Gastrocnemius medialis (tissue), 4 donors: ENCODE measurements around the gene TXLNB. TPM values are rescaled to one million over a fixed set of nuclear protein-coding genes. Genes with fewer than 3 reads are reported as not detected.

ENCODE experiments used
- ATAC-seq, 2 donors: fragments of 150-250 bp; one replicate each; pipeline ENCODE4 v1.9.1; 2016
- DNase-seq, 2 donors: peaks; one replicate each; pipeline ENCODE4 v3.0.0-alpha.2; 2019
- H3K27ac ChIP-seq, 4 donors: fragments of 200-600 bp; sonication (generic); 1 replicate in 1 of 4; 2 replicates in 3 of 4; pipeline ENCODE4 v1.5.1; 2016 to 2018; ENCODE audit warnings: mild to moderate bottlenecking in 2 of 4, moderate library complexity in 1 of 4
- H3K27me3 ChIP-seq, 3 donors: fragments of 200-600 bp; sonication (generic) in 2 of 3; 1 replicate in 1 of 3; 2 replicates in 2 of 3; pipeline versions ENCODE4 v1.5.1 to v1.6.0; 2016 to 2019; ENCODE audit warnings: mild to moderate bottlenecking in 1 of 3, moderate library complexity in 1 of 3
- H3K36me3 ChIP-seq, 2 donors: fragments of 200-600 bp; sonication (generic) in 1 of 2; one replicate each; pipeline ENCODE4 v1.5.1; 2017 to 2018
- H3K4me1 ChIP-seq, 2 donors: fragments of 200-600 bp; sonication (generic) in 1 of 2; one replicate each; pipeline ENCODE4 v1.5.1; 2016 to 2017; ENCODE audit warnings: mild to moderate bottlenecking in 2 of 2
- H3K4me3 ChIP-seq, 4 donors: fragments of 200-600 bp; sonication (generic) in 3 of 4; 1 replicate in 1 of 4; 2 replicates in 3 of 4; pipeline ENCODE4 v1.5.1; 2016 to 2019; ENCODE audit warnings: mild to moderate bottlenecking in 2 of 4
- H3K9me3 ChIP-seq, 3 donors: fragments of 200-600 bp; sonication (generic) in 2 of 3; 1 replicate in 1 of 3; 2 replicates in 2 of 3; pipeline ENCODE4 v1.5.1; 2016 to 2019
- POLR2A ChIP-seq, 2 donors: fragments of 450-650 bp; IDR thresholded peaks; one replicate each; pipeline ENCODE4 v1.6.1; 2017; ENCODE audit warnings: antibody characterized with exemption in 2 of 2, mild to moderate bottlenecking in 2 of 2, moderate library complexity in 2 of 2
- in situ Hi-C, 4 donors: fragments of 200-750 bp; cut with MboI; loops; one replicate each; pipeline versions ENCODE4 v1.15.0 to v1.8.0; 2017; ENCODE audit warnings: low sequenced_read_pairs in 4 of 4
- intact Hi-C: fragments of 100-400 bp; cut with DNase I; formaldehyde crosslinking; loops from one replicate; pipeline ENCODE4 v1.15.1; 2023; ENCODE audit warnings: low total_unique reads
- total RNA-seq, 4 donors: library from RNA; depleted of rRNA; stranded (reverse); fragments of >200 nt; gene quantifications; one replicate each; pipeline versions ENCODE4 v1.1.0 to v1.2.3, GENCODE V29; 2016
- TF ChIP-seq, protein P1 (sequence below), 5 experiments: fragments of 450-650 bp in 3 of 5; fragments of 200-600 bp in 2 of 5; sonication (generic) in 2 of 5; IDR thresholded peaks in 4 of 5; conservative IDR thresholded peaks in 1 of 5; 1 replicate in 4 of 5; 2 replicates in 1 of 5; pipeline ENCODE4 v1.5.1; 2016 to 2019; ENCODE audit warnings: antibody characterized with exemption in 5 of 5, mild to moderate bottlenecking in 3 of 5, moderate library complexity in 3 of 5

Gene TXLNB
- total RNA-seq, 4 donors from 2014 or later = 58.3 to 197 (median 124) TPM

DNA sequence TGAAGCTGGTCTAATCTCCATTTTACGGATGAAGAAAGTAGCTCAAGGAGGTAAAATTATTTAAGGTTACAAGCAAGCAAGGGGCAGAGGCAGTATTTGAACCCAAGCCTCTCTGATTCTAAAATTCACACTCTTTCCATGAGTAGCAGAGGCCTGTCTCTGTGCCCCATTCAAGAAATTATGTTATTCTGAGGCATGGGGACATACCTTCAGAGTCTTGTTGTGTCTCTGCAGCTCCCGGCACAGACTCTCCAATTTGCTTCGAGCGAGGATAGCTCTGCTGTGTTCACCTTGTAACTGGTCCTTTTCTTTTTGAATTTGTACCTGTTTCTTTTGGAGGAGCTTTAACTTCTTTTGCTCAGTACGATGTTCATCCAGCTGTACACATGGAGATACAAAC, 21.5 kb downstream of the TXLNB start:
- Histone ChIP-seq H3K4me1 (peaks cover 29% of the 10 kb centered on the region in 2 donors), H3K27me3 (no peaks in the 10 kb centered on the region), H3K9me3 (no peaks in the 10 kb centered on the region), H3K36me3 (peaks cover 0 to 13% of the 10 kb centered on the region in 2 donors), H3K27ac (peak overlapping the region; percentile 42 to 90 (median 88)), H3K4me3 (no peak overlapping the region)
- DNase-seq = no peak
- intact Hi-C loops (no loop called here), in situ Hi-C loops (loop anchor here in 2 of 4 donors (25.0 kb wide), 1 partner anchor 492 kb away; no protein-coding TSS in a partner anchor)
- TF ChIP-seq, protein P1, sequence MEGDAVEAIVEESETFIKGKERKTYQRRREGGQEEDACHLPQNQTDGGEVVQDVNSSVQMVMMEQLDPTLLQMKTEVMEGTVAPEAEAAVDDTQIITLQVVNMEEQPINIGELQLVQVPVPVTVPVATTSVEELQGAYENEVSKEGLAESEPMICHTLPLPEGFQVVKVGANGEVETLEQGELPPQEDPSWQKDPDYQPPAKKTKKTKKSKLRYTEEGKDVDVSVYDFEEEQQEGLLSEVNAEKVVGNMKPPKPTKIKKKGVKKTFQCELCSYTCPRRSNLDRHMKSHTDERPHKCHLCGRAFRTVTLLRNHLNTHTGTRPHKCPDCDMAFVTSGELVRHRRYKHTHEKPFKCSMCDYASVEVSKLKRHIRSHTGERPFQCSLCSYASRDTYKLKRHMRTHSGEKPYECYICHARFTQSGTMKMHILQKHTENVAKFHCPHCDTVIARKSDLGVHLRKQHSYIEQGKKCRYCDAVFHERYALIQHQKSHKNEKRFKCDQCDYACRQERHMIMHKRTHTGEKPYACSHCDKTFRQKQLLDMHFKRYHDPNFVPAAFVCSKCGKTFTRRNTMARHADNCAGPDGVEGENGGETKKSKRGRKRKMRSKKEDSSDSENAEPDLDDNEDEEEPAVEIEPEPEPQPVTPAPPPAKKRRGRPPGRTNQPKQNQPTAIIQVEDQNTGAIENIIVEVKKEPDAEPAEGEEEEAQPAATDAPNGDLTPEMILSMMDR (IDR thresholded peaks at IDR 0.05 in 4 of 5, conservative IDR thresholded peaks at IDR 0.05 in 1 of 5) = no peak
- no peak for ATAC-seq

DNA sequence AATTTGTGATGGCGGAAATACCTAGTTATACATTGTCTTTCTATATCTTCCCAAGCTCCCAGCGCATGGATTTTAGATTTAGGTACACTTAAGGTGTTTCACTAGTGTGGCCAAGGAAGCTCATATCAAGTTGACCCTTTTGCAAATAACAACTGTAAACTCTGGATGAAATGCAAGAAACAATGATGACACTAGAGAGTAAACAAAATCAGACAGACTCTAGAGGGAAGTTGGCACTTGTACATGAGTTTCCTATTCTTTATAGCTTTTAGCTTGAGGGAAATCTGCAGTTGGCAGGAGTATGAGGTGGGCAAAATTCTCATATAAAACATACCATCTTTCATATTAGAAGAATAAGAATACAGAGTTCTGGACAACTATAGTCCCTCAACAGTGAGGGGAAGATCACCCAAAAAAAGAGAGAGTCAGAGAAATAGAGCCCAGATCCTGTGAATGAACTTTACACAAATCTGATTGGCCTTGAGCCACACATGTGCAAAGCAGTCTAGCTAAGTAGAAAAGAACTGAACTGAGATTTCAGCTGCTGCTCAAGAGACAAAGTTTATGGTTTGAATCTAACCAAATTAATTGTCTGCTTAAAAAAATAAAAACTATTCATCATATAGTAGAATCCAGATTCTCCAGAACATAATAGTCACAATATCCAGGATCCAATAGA, 26.1 kb downstream of the TXLNB start:
- in situ Hi-C loops = loop anchor here in 2 of 4 donors (25.0 kb wide), 1 partner anchor 497 kb away; no protein-coding TSS in a partner anchor
- intact Hi-C loops = no loop called here
- no peaks in the 10 kb centered on the region for H3K27me3 ChIP-seq
- peaks cover 0 to 20% of the 10 kb centered on the region in 2 donors for H3K36me3 ChIP-seq
- H3K4me3 ChIP-seq = no peak overlapping the region
- DNase-seq = no peak
- H3K9me3 ChIP-seq = no peaks in the 10 kb centered on the region
- peaks cover 31 to 34% of the 10 kb centered on the region in 2 donors for H3K4me1 ChIP-seq
- TF ChIP-seq, protein P1 (IDR thresholded peaks at IDR 0.05 in 4 of 5, conservative IDR thresholded peaks at IDR 0.05 in 1 of 5) = no peak
- no peak for TF ChIP-seq POLR2A (IDR thresholded peaks at IDR 0.05)
- peak overlapping the region; percentile 85 to 91 (median 90) for H3K27ac ChIP-seq
- ATAC-seq = no peak

DNA sequence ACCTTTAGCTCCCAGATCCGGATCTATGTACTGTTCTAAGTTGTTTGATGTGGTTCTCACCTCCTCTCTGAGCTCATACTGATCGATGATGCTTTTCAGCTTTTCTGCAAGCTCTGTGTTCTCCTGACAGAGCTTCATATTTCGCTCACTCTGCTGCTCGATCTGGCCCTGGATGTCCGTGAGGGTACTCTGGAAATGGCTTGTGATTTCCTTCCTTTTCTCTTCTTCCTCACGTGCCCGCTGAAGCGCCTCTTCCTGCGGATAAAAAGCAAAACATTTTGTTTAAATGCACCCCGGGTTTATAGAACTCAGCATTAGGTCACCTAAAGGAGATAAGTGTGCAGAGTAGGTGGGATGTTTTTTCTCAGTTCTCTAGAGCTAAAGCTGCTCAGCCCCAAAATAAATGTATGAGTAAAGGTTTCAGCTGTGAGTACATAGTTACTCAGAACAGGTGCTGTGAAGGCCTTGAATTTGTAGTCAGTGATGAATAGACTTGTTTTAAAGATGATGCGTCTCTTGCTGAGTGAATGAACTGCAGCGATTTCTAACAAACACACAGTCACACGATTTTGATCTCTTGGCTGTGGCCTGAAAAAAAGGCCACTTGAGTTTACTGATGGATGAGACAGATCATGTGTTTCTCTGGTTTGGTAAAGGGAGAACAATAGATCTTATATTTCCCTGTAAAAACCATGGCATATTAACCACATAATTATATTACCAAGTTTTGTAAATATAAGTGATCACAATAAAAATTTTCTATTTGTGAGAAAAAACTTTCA, 29.1 kb downstream of the TXLNB start:
- TF ChIP-seq POLR2A (IDR thresholded peaks at IDR 0.05) = peak in 1 of 2 donors; percentile 13
- TF ChIP-seq, protein P1 (IDR thresholded peaks at IDR 0.05 in 4 of 5, conservative IDR thresholded peaks at IDR 0.05 in 1 of 5) = no peak
- ATAC-seq (peak; percentile 97 to 98), DNase-seq (peak; percentile 42 to 45)
- Histone ChIP-seq H3K9me3 (no peaks in the 10 kb centered on the region), H3K36me3 (peaks cover 0 to 29% of the 10 kb centered on the region in 2 donors), H3K27me3 (no peaks in the 10 kb centered on the region), H3K27ac (peak overlapping the region; percentile 85 to 91 (median 90)), H3K4me3 (peak overlapping the region in 2 of 4 donors; percentile 14 to 21), H3K4me1 (peaks cover 27 to 34% of the 10 kb centered on the region in 2 donors)
- intact Hi-C loops = no loop called here
- in situ Hi-C loops = loop anchor here in 2 of 4 donors (25.0 kb wide), 1 partner anchor 500 kb away; no protein-coding TSS in a partner anchor

DNA sequence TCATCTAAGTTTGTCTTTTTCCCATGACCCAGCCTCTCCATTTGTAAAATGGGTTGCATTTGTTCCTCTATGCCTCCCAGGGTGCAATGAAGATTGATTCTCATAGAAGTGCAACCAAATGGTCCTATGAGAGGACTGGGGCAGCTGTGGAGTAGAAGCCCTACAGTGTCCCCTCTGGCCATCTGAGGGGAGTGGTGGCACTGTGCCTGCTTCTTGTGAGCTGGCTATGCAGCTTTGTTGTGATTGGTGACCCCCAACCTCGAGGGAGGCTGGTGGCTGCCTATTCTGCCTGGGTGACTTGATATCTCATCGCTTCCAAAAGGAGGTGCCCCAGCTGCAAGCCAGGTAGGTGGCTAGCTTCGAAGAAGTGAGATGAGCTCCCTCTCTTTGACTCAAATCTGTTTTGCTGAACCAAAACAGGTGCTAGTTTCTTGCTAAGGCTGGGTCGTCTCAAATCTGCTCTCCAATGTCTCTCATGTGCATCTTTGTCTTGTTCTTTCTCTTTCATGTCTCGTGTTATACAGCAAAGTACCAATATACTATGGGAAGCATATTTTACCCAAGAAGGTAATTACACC, 33.9 kb downstream of the TXLNB start:
- Histone ChIP-seq H3K27me3 (no peaks in the 10 kb centered on the region), H3K27ac (peak overlapping the region; percentile 25 to 84 (median 78)), H3K4me1 (peaks cover 6 to 16% of the 10 kb centered on the region in 2 donors), H3K4me3 (no peak overlapping the region), H3K9me3 (no peaks in the 10 kb centered on the region), H3K36me3 (peaks cover 0 to 49% of the 10 kb centered on the region in 2 donors)
- DNase-seq = no peak
- no peak for ATAC-seq
- TF ChIP-seq, protein P1 (IDR thresholded peaks at IDR 0.05 in 4 of 5, conservative IDR thresholded peaks at IDR 0.05 in 1 of 5) = no peak
- no peak for TF ChIP-seq POLR2A (IDR thresholded peaks at IDR 0.05)
- intact Hi-C loops (no loop called here), in situ Hi-C loops (loop anchor here in 2 of 4 donors (25.0 kb wide), 1 partner anchor 504 kb away; no protein-coding TSS in a partner anchor)
